ENCODE data around the gene USP44. TPM values are rescaled to one million over a fixed set of nuclear protein-coding genes. Genes with fewer than 3 reads are reported as not detected.

Gene USP44
- total and polyA plus RNA-seq, 2 donors (not counting 3 experiments of a cell fraction or from before 2014, with no cell fraction given): 0.91 to 3.1 TPM

GRCh38 chr12:95513599-95513998, 37.7 kb downstream of the USP44 start:
- DNase-seq (ENCODE audit: low read depth, low spot score) (no peak), FAIRE-seq (no peak)
- Histone ChIP-seq H3K27ac (ENCODE audit: insufficient read depth, low read depth, low read length) (no peak overlapping the region), H4K20me1 (replicated peaks; ENCODE audit: control insufficient read depth, extremely low read depth, insufficient read depth, low read length) (no peaks in the 10 kb centered on the region), H3K79me2 (ENCODE audit: control insufficient read depth, insufficient read depth, low read length) (no peaks in the 10 kb centered on the region), H2AFZ (ENCODE audit: low read depth, low read length) (no peak overlapping the region), H3K4me2 (ENCODE audit: insufficient read depth, low read length) (no peak overlapping the region), H3K4me1 (ENCODE audit: control insufficient read depth, extremely low read depth, insufficient read depth, low read length) (no peaks in the 10 kb centered on the region), H3K9ac (replicated peaks; ENCODE audit: extremely low read depth, insufficient read depth, low read length) (no peak overlapping the region), H3K27me3 (ENCODE audit: control insufficient read depth in 2 of 2, insufficient read depth in 2 of 2, low read length in 2 of 2) (no peaks in the 10 kb centered on the region), H3K4me3 (replicated peaks in 1 of 3; ENCODE audit: insufficient read depth in 1 of 3, low read depth in 1 of 3, low read length in 3 of 3) (no peak overlapping the region), H3K36me3 (ENCODE audit: control insufficient read depth in 2 of 2, extremely low read depth in 1 of 2, insufficient read depth in 2 of 2, low read length in 2 of 2) (peaks cover 5 to 30% of the 10 kb centered on the region in 2 experiments), H3K9me1 (replicated peaks; ENCODE audit: control insufficient read depth, extremely low read depth, insufficient read depth, low read length) (no peaks in the 10 kb centered on the region), H3K9me3 (replicated peaks; ENCODE audit: control insufficient read depth, insufficient read depth, low read length) (no peaks in the 10 kb centered on the region)
- ChIA-PET POLR2A (no interaction called here), CTCF (interaction anchor here (1.5 to 3.2 kb wide), 3 partner anchors 14 to 61 kb away, joined by 3 to 19 read pairs (median 4); no protein-coding TSS in a partner anchor)
- TF ChIP-seq POLR2A (IDR thresholded peaks at IDR 0.05; ENCODE audit: low read depth, low read length): no peak
- intact Hi-C loops (cut with micrococcal nuclease): no loop called here
- BruUV-seq (replicated peaks): no TSS peak
- dilution Hi-C loops (cut with MboI; ENCODE audit: extremely low pct_ligation_motif_present, low sequenced_read_pairs): no loop called here

GRCh38 chr12:95511977-95512376, 39.3 kb downstream of the USP44 start:
- CTCF ChIA-PET: no interaction called here
- FAIRE-seq (no peak), DNase-seq (ENCODE audit: low read depth, low spot score) (no peak)
- no TSS peak for BruUV-seq (replicated peaks)
- H2AFZ ChIP-seq (ENCODE audit: low read depth, low read length): no peak overlapping the region
- no peak overlapping the region for H3K9ac ChIP-seq (replicated peaks; ENCODE audit: extremely low read depth, insufficient read depth, low read length)
- TF ChIP-seq FOS (IDR thresholded peaks at IDR 0.05; ENCODE audit: borderline replicate concordance, insufficient read depth, low read length) (no peak), POLR2A (IDR thresholded peaks at IDR 0.05; ENCODE audit: low read depth, low read length) (no peak), POLR2AphosphoS5 (IDR thresholded peaks at IDR 0.05; ENCODE audit: insufficient read depth, low read depth, low read length) (no peak), EZH2 (IDR thresholded peaks at IDR 0.05; ENCODE audit: borderline replicate concordance, low read depth, low read length, severe bottlenecking) (no peak), JUN (IDR thresholded peaks at IDR 0.05; ENCODE audit: borderline replicate concordance, insufficient read depth, insufficient read length, low read depth) (no peak), MAX (IDR thresholded peaks at IDR 0.05; ENCODE audit: insufficient read depth, insufficient read length) (no peak), MYC (IDR thresholded peaks at IDR 0.05; ENCODE audit: low read depth, low read length) (no peak), GATA2 (IDR thresholded peaks at IDR 0.05; ENCODE audit: insufficient read depth, insufficient read length, low read depth, low read length) (no peak), CTCF (IDR thresholded peaks at IDR 0.05; ENCODE audit: extremely low read depth in 1 of 2, insufficient read depth in 1 of 2, low read depth in 1 of 2, low read length in 2 of 2) (no peak)
- intact Hi-C loops (cut with micrococcal nuclease): no loop called here
- no peak overlapping the region for H3K27ac ChIP-seq (ENCODE audit: insufficient read depth, low read depth, low read length)
- H4K20me1 ChIP-seq (replicated peaks; ENCODE audit: control insufficient read depth, extremely low read depth, insufficient read depth, low read length): no peaks in the 10 kb centered on the region
- no peaks in the 10 kb centered on the region for H3K27me3 ChIP-seq (ENCODE audit: control insufficient read depth in 2 of 2, insufficient read depth in 2 of 2, low read length in 2 of 2)
- H3K9me3 ChIP-seq (replicated peaks; ENCODE audit: control insufficient read depth, insufficient read depth, low read length): no peaks in the 10 kb centered on the region
- no peak overlapping the region for H3K4me3 ChIP-seq (replicated peaks in 1 of 3; ENCODE audit: insufficient read depth in 1 of 3, low read depth in 1 of 3, low read length in 3 of 3)
- H3K4me2 ChIP-seq (ENCODE audit: insufficient read depth, low read length): no peak overlapping the region
- POLR2A ChIA-PET: no interaction called here
- H3K4me1 ChIP-seq (ENCODE audit: control insufficient read depth, extremely low read depth, insufficient read depth, low read length): no peaks in the 10 kb centered on the region
- no peaks in the 10 kb centered on the region for H3K79me2 ChIP-seq (ENCODE audit: control insufficient read depth, insufficient read depth, low read length)
- H3K9me1 ChIP-seq (replicated peaks; ENCODE audit: control insufficient read depth, extremely low read depth, insufficient read depth, low read length): no peaks in the 10 kb centered on the region
- dilution Hi-C loops (cut with MboI; ENCODE audit: extremely low pct_ligation_motif_present, low sequenced_read_pairs): no loop called here
- H3K36me3 ChIP-seq (ENCODE audit: control insufficient read depth in 2 of 2, extremely low read depth in 1 of 2, insufficient read depth in 2 of 2, low read length in 2 of 2): peaks cover 5 to 36% of the 10 kb centered on the region in 2 experiments

Measured in endothelial cell of umbilical vein (primary cell).